GM12864 (cell line): ENCODE measurements around the gene SGCD.

ENCODE experiments used
- DNase-seq: peaks from one replicate; pipeline ENCODE4 v3.0.0-alpha.2; 2011; ENCODE audit warnings: low read depth
- H3K4me3 ChIP-seq: 2 replicates; pipeline ENCODE4 v1.5.1; 2011; ENCODE audit warnings: mild to moderate bottlenecking, low read depth, low read length, control low read depth
- CTCF ChIP-seq: IDR thresholded peaks from 2 replicates; pipeline ENCODE4 v1.5.1; 2011; ENCODE audit warnings: low read depth, mild to moderate bottlenecking, moderate library complexity, low read length, control low read depth, inconsistent platforms; ENCODE audit errors: missing control alignments

SGCD gene

GRCh38 chr5:156691572-156691971 lies 364.6 kb downstream of the SGCD start:
- no peak overlapping the region for H3K4me3 ChIP-seq
- TF ChIP-seq CTCF: no peak

GRCh38 chr5:156693113-156693512 lies 366.1 kb downstream of the SGCD start:
- H3K4me3 ChIP-seq: no peak overlapping the region
- no peak for DNase-seq
- no peak for TF ChIP-seq CTCF

More at GRCh38 chr5:156691572-156691971, 364.6 kb downstream of the SGCD start:
- DNase-seq: no peak

GRCh38 chr5:156694598-156694997 lies 367.6 kb downstream of the SGCD start:
- H3K4me3 ChIP-seq: no peak overlapping the region
- DNase-seq: no peak
- no peak for TF ChIP-seq CTCF

- H3K4me3 ChIP-seq: no peak overlapping the region
- TF ChIP-seq CTCF: no peak
- no peak for DNase-seq
Observed at GRCh38 chr5:156695774-156696173, 368.8 kb downstream of the SGCD start.

- no peak for DNase-seq
- no peak overlapping the region for H3K4me3 ChIP-seq
- TF ChIP-seq CTCF: no peak
Observed at GRCh38 chr5:156698323-156698722, 371.4 kb downstream of the SGCD start.

- H3K4me3 ChIP-seq: no peak overlapping the region
- DNase-seq: no peak
- no peak for TF ChIP-seq CTCF
Observed at GRCh38 chr5:156699147-156699546, 372.2 kb downstream of the SGCD start.

- no peak overlapping the region for H3K4me3 ChIP-seq
- TF ChIP-seq CTCF: no peak
- DNase-seq: no peak
Observed at GRCh38 chr5:156704139-156704538, 377.2 kb downstream of the SGCD start.
